Measurements from ENCODE around the gene PHF11. TPM values are rescaled to one million over a fixed set of nuclear protein-coding genes. Genes with fewer than 3 reads are reported as not detected.
"Not testable (repeated sequence)": the region's sequence is repeated elsewhere in the genome, so short reads cannot be mapped to it uniquely, and the experiment has no call there.

Gene PHF11
- total RNA-seq, 2 experiments from 2014 or later, result 93.4 to 94.8 TPM

- DNase-seq, result no peak
- ChIA-PET POLR2A (interaction anchor here (0.6 kb wide), 1 partner anchor 16 kb away, joined by 3 read pairs; the partner anchor contains the start of genes CAB39L and SETDB2), CTCF (interaction anchor here (1.0 to 1.9 kb wide), 3 partner anchors 9 to 23 kb away, joined by 4 to 5 read pairs (median 4); partner anchors contain the start of gene SETDB2)
- no peak overlapping the region for H3K4me3 Mint-ChIP-seq
- H3K27me3 Mint-ChIP-seq (ENCODE audit: low read depth), result no peaks in the 10 kb centered on the region
- H3K36me3 Mint-ChIP-seq (ENCODE audit: low read depth), result peaks cover 47% of the 10 kb centered on the region
- no peak overlapping the region for H3K27ac Mint-ChIP-seq
- H3K9me3 Mint-ChIP-seq (ENCODE audit: insufficient read depth), result peaks cover 11% of the 10 kb centered on the region
- no peak for ATAC-seq
- peaks cover 12% of the 10 kb centered on the region for H3K4me1 Mint-ChIP-seq (ENCODE audit: low read depth)
These were observed 36.2 kb upstream of the PHF11 start for GRCh38 chr13:49459580-49459979.

GRCh38 chr13:49464085-49464484 lies 31.7 kb upstream of the PHF11 start:
- H3K9me3 Mint-ChIP-seq (ENCODE audit: insufficient read depth), result peaks cover 11% of the 10 kb centered on the region
- peaks cover 58% of the 10 kb centered on the region for H3K36me3 Mint-ChIP-seq (ENCODE audit: low read depth)
- no peaks in the 10 kb centered on the region for H3K27me3 Mint-ChIP-seq (ENCODE audit: low read depth)
- POLR2A ChIA-PET, result no interaction called here
- no peak for DNase-seq
- ATAC-seq, result no peak
- no peak overlapping the region for H3K27ac Mint-ChIP-seq
- CTCF ChIA-PET, result no interaction called here
- peaks cover 1% of the 10 kb centered on the region for H3K4me1 Mint-ChIP-seq (ENCODE audit: low read depth)
- H3K4me3 Mint-ChIP-seq, result no peak overlapping the region

- H3K4me1 Mint-ChIP-seq (ENCODE audit: low read depth), result no peaks in the 10 kb centered on the region
- DNase-seq (no peak), ATAC-seq (no peak)
- ChIA-PET CTCF (no interaction called here), POLR2A (interaction anchor here (0.7 kb wide), 1 partner anchor 31 kb away, joined by 3 read pairs; the partner anchor contains the start of gene PHF11)
- peaks cover 11% of the 10 kb centered on the region for H3K9me3 Mint-ChIP-seq (ENCODE audit: insufficient read depth)
- H3K4me3 Mint-ChIP-seq, result no peak overlapping the region
- H3K27me3 Mint-ChIP-seq (ENCODE audit: low read depth), result no peaks in the 10 kb centered on the region
- no peak overlapping the region for H3K27ac Mint-ChIP-seq
- peaks cover 65% of the 10 kb centered on the region for H3K36me3 Mint-ChIP-seq (ENCODE audit: low read depth)
These were observed 31.0 kb upstream of the PHF11 start for GRCh38 chr13:49464621-49465325.

- ChIA-PET CTCF (no interaction called here), POLR2A (no interaction called here)
These were observed 29.4 kb upstream of the PHF11 start for GRCh38 chr13:49466292-49466838.

GRCh38 chr13:49472186-49472585 lies 23.6 kb upstream of the PHF11 start:
- DNase-seq (no peak), ATAC-seq (no peak)
- Mint-ChIP-seq H3K36me3 (ENCODE audit: low read depth) (peaks cover 39% of the 10 kb centered on the region), H3K27ac (no peak overlapping the region), H3K9me3 (ENCODE audit: insufficient read depth) (no peaks in the 10 kb centered on the region), H3K4me1 (ENCODE audit: low read depth) (no peaks in the 10 kb centered on the region), H3K27me3 (ENCODE audit: low read depth) (no peaks in the 10 kb centered on the region), H3K4me3 (no peak overlapping the region)
- POLR2A ChIA-PET, result no interaction called here
- CTCF ChIA-PET, result no interaction called here

More at GRCh38 chr13:49466292-49466838, 29.4 kb upstream of the PHF11 start:
- Mint-ChIP-seq H3K9me3 (ENCODE audit: insufficient read depth) (peaks cover 11% of the 10 kb centered on the region), H3K36me3 (ENCODE audit: low read depth) (peaks cover 59% of the 10 kb centered on the region), H3K27me3 (ENCODE audit: low read depth) (no peaks in the 10 kb centered on the region), H3K4me1 (ENCODE audit: low read depth) (no peaks in the 10 kb centered on the region), H3K4me3 (no peak overlapping the region), H3K27ac (no peak overlapping the region)
- ATAC-seq (no peak), DNase-seq (no peak)

- H3K27me3 Mint-ChIP-seq (ENCODE audit: low read depth), result no peaks in the 10 kb centered on the region
- no peak overlapping the region for H3K4me3 Mint-ChIP-seq
- no peak overlapping the region for H3K27ac Mint-ChIP-seq
- CTCF ChIA-PET, result interaction anchor here (0.7 to 1.6 kb wide), 2 partner anchors 10 to 1629 kb away, joined by 3 to 4 read pairs; no protein-coding TSS in a partner anchor
- no peak for DNase-seq
- no peak for ATAC-seq
- peaks cover 42% of the 10 kb centered on the region for H3K36me3 Mint-ChIP-seq (ENCODE audit: low read depth)
- H3K4me1 Mint-ChIP-seq (ENCODE audit: low read depth), result no peaks in the 10 kb centered on the region
- no peaks in the 10 kb centered on the region for H3K9me3 Mint-ChIP-seq (ENCODE audit: insufficient read depth)
- POLR2A ChIA-PET, result no interaction called here
These were observed 19.2 kb upstream of the PHF11 start for GRCh38 chr13:49476529-49476928.

- DNase-seq, result no peak
- Mint-ChIP-seq H3K27me3 (ENCODE audit: low read depth) (no peaks in the 10 kb centered on the region), H3K36me3 (ENCODE audit: low read depth) (peaks cover 46% of the 10 kb centered on the region), H3K9me3 (ENCODE audit: insufficient read depth) (no peaks in the 10 kb centered on the region), H3K27ac (no peak overlapping the region), H3K4me1 (ENCODE audit: low read depth) (no peaks in the 10 kb centered on the region), H3K4me3 (no peak overlapping the region)
- ChIA-PET POLR2A (interaction anchor here (2.3 kb wide), 1 partner anchor 14 kb away, joined by 16 read pairs; the partner anchor contains the start of gene PHF11), CTCF (interaction anchor here (1.5 kb wide), 1 partner anchor 23 kb away, joined by 4 read pairs; no protein-coding TSS in a partner anchor)
- ATAC-seq, result no peak
These were observed 14.0 kb upstream of the PHF11 start for GRCh38 chr13:49481788-49482187.

- Mint-ChIP-seq H3K36me3 (ENCODE audit: low read depth) (peaks cover 34% of the 10 kb centered on the region), H3K27me3 (ENCODE audit: low read depth) (no peaks in the 10 kb centered on the region), H3K4me1 (ENCODE audit: low read depth) (peaks cover 8% of the 10 kb centered on the region), H3K4me3 (no peak overlapping the region), H3K27ac (no peak overlapping the region), H3K9me3 (ENCODE audit: insufficient read depth) (no peaks in the 10 kb centered on the region)
- no peak for DNase-seq
- ATAC-seq, result no peak
- POLR2A ChIA-PET, result no interaction called here
- CTCF ChIA-PET, result no interaction called here
These were observed 7.2 kb upstream of the PHF11 start for GRCh38 chr13:49488563-49488962.

- ATAC-seq, result no peak
- Mint-ChIP-seq H3K27me3 (ENCODE audit: low read depth) (no peaks in the 10 kb centered on the region), H3K36me3 (ENCODE audit: low read depth) (peaks cover 52% of the 10 kb centered on the region), H3K4me3 (peak overlapping the region; percentile 98), H3K27ac (peak overlapping the region; percentile 99), H3K9me3 (ENCODE audit: insufficient read depth) (no peaks in the 10 kb centered on the region), H3K4me1 (ENCODE audit: low read depth) (peaks cover 45% of the 10 kb centered on the region)
- POLR2A ChIA-PET, result interaction anchor here (1.2 to 4.0 kb wide), 2 partner anchors 45 to 50 kb away, joined by 3 to 93 read pairs; partner anchors contain the start of genes CAB39L and SETDB2
- no peak for DNase-seq
- CTCF ChIA-PET, result interaction anchor here (1.9 kb wide), 1 partner anchor 10 kb away, joined by 6 read pairs; no protein-coding TSS in a partner anchor
These were observed 1.1 kb upstream of the PHF11 start for GRCh38 chr13:49494645-49495044.

- H3K4me3 Mint-ChIP-seq, result peak overlapping the region; percentile 83
- not testable (repeated sequence) for H3K27me3 Mint-ChIP-seq (ENCODE audit: low read depth); H3K9me3 Mint-ChIP-seq (ENCODE audit: insufficient read depth)
- ATAC-seq (peak; percentile 4), DNase-seq (peak; percentile 64)
- ChIA-PET CTCF (interaction anchor here (2.1 kb wide), 1 partner anchor 110 kb away, joined by 7 read pairs; no protein-coding TSS in a partner anchor), POLR2A (interaction anchor here (0.6 to 4.0 kb wide), 10 partner anchors 10 to 296 kb away, joined by 3 to 93 read pairs (median 5); partner anchors contain the start of genes CAB39L, KPNA3, RCBTB1 and SETDB2)
- H3K4me1 Mint-ChIP-seq (ENCODE audit: low read depth), result peaks cover 55% of the 10 kb centered on the region
- H3K36me3 Mint-ChIP-seq (ENCODE audit: low read depth), result peaks cover 56% of the 10 kb centered on the region
- peak overlapping the region; percentile 97 for H3K27ac Mint-ChIP-seq
These were observed 1.1 kb downstream of the PHF11 start for GRCh38 chr13:49496837-49497236.

- Mint-ChIP-seq H3K36me3 (ENCODE audit: low read depth) (peaks cover 55% of the 10 kb centered on the region), H3K9me3 (ENCODE audit: insufficient read depth) (no peaks in the 10 kb centered on the region), H3K27ac (peak overlapping the region; percentile 97), H3K4me1 (ENCODE audit: low read depth) (peaks cover 55% of the 10 kb centered on the region), H3K27me3 (ENCODE audit: low read depth) (no peaks in the 10 kb centered on the region), H3K4me3 (peak overlapping the region; percentile 83)
- ATAC-seq (no peak), DNase-seq (no peak)
- ChIA-PET CTCF (interaction anchor here (2.1 kb wide), 1 partner anchor 110 kb away, joined by 7 read pairs; no protein-coding TSS in a partner anchor), POLR2A (interaction anchor here (0.6 to 4.0 kb wide), 4 partner anchors 10 to 53 kb away, joined by 3 to 93 read pairs (median 6); partner anchors contain the start of genes CAB39L and SETDB2)
These were observed 1.5 kb downstream of the PHF11 start for GRCh38 chr13:49497272-49497671.

- ChIA-PET CTCF (no interaction called here), POLR2A (interaction anchor here (0.6 kb wide), 1 partner anchor 251 kb away, joined by 3 read pairs; the partner anchor contains the start of gene CDADC1)
- H3K36me3 Mint-ChIP-seq (ENCODE audit: low read depth), result peaks cover 55% of the 10 kb centered on the region
- H3K4me3 Mint-ChIP-seq, result no peak overlapping the region
- H3K9me3 Mint-ChIP-seq (ENCODE audit: insufficient read depth), result no peaks in the 10 kb centered on the region
- H3K27me3 Mint-ChIP-seq (ENCODE audit: low read depth), result no peaks in the 10 kb centered on the region
- no peak for ATAC-seq
- peak overlapping the region; percentile 11 for H3K27ac Mint-ChIP-seq
- peaks cover 55% of the 10 kb centered on the region for H3K4me1 Mint-ChIP-seq (ENCODE audit: low read depth)
- no peak for DNase-seq
These were observed 2.5 kb downstream of the PHF11 start for GRCh38 chr13:49498206-49498605.

All from activated CD8-positive, alpha-beta T cell treated with anti-CD3 and anti-CD28 coated beads, Interleukin-2, amount 10 ng/mL, durations not matched to agents 7 days and 5 days (primary cell).